HG03558 (cell line): Measurements from ENCODE around the gene FIZ1.

ENCODE experiments used
- ATAC-seq: cut with Tn5 transposase; IDR thresholded peaks from one replicate; pipeline ENCODE4 v1.9.1; 2021; ENCODE audit warnings: moderate number of reproducible peaks; ENCODE audit not compliant: unreplicated experiment; ENCODE audit errors: extremely low read depth

FIZ1 gene

DNA sequence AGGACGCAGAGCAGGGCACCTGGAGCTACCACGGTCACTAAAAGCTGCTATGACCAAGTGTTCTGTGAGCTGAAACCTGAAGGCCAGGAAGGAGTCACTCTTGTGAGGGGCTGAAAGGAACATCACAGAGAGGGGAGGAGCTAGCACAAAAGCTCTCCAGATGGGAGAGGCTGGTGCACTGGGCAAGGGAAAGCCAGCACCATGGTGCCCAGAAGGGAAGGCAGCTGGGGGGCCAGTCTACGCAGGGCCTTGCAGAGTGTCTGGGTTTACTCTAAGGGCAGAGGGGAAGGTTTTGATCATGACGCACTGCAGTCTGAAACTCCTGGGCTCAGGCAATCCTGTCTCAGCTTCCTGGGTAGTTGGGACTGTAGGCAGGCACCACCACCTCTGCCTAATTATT lies 37.4 kb upstream of the FIZ1 start:
- ATAC-seq = no peak

DNA sequence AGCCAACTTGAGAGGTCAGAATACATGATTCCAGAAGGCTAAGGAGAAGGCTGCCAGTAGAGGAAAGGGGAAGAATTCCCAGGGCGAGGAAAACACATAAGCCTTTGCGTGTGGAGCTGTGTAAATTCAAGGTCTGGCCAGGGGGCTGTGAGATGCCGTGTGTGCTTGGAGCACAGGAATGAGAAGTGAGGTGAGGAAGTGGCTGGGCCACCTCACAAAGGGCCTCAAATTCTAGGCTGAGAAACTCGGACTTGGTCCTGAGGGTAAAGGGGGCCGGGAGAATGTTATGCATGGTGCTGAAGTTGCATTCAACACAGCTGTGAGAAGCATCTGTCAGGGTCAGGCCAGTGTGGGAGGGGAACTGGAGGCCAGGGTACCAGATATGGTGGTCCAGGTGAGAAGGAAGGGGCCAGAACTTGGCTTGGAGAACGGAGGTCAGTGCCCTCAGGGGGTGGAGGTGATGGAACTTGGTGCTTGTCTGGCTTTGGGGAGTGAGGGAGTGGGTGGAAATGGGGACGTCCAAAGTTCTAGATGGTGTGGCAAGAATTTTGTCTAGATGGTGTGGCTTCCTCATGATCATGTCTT lies 36.6 kb upstream of the FIZ1 start:
- ATAC-seq = no peak

- ATAC-seq = no peak
These were observed 36.0 kb upstream of the FIZ1 start for GRCh38 chr19:55635334-55635717.

GRCh38 chr19:55633861-55634260 lies 34.5 kb upstream of the FIZ1 start:
- ATAC-seq = no peak

- no peak for ATAC-seq
These were observed 33.1 kb upstream of the FIZ1 start for GRCh38 chr19:55632463-55632834.

GRCh38 chr19:55626350-55626749 lies 27.0 kb upstream of the FIZ1 start:
- ATAC-seq = no peak

DNA sequence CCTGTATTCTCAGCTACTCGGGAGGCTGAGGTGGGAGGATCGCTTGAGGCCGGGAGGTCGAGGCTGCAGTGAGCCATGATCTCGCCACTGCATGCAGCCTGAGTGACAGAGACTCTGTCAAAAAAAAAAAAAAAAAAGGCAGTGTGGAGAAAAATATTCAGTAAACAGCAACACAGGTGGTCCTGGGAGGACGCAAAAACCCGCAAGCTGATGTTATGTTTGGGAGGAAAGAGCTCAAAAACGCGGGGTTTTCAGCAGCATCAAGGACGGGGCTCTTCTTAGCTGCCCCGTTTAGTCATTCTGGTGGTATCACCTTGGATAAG lies 25.6 kb upstream of the FIZ1 start:
- no peak for ATAC-seq

GRCh38 chr19:55624109-55625003 lies 25.0 kb upstream of the FIZ1 start, which contains the start of gene ZNF784:
Gene ZNF784, minus strand, starts transcription at chr19:55624566. Its CDS starts 5 bp downstream, at chr19:55624561.
- no peak for ATAC-seq

DNA sequence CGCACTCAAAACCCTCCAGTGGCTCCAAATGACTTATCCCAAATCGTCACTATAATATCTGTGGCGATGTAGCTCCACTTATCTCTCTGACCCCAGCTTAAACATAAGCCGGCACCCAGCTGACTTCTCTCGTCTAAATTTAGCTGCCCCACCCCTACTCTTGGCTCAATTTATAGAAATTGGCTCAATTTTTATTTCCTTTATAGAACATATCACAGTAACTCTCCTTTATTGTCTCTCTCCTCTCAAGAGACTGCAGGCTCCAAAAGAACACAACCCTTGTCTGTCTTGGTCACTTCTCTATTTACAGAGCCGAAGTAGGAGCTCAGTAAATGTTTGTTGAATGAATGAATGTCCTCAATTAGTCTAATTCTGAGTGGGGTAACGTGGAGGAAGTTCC lies 24.2 kb upstream of the FIZ1 start:
- no peak for ATAC-seq

DNA sequence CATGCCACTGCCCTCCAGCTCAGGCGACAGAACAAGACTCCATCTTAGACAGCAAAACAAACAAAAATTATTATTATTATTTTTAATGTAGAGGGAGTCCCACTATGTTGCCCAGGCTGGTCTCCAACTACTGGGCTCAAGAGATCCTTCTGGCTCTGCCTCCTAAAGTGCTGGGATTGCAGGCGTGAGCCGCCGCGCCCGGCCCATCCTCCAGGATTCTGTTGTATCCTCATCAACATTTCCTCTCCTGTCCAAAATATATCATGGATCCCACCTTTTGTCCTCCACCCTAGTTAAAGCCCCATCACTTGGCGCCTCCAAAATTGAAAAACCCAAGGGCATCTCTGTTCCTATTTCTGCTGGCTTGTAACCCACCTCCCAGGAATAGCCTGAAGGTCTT lies 23.8 kb upstream of the FIZ1 start:
- no peak for ATAC-seq

DNA sequence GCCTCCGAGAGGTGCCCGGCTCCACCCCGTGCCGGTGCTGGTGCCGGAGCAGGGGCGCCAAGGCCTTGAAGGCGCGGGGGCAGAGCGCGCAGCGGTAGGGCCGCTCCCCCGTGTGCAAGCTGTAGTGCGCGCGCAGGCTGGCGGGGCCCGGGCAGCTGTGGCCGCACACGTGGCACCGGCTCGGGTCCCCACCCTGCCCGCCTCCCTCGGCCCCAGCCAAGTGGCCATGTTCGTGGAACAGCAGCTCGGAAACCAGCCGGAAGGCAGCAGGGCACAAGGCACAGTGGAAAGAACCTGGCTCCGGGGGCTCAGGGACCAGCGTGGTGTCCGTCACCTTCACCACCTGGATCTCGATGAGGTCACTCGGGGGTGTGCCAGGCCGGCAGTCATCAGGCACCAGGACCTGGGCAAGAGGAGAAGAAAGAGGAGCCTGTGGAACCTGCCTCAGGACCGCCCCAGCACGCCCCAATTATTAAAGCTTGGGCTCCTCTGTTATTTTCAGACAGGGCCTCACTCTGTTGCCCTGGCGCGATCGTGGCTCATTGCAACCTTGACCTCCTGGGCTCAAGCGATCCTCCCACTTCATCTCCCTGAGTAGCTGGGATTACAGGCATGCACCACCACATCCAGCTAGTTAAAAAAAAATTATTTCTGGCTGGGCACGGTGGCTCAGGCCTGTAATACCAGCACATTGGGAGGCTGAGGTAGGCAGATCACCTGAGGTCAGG lies 23.1 kb upstream of the FIZ1 start:
- ATAC-seq = no peak

DNA sequence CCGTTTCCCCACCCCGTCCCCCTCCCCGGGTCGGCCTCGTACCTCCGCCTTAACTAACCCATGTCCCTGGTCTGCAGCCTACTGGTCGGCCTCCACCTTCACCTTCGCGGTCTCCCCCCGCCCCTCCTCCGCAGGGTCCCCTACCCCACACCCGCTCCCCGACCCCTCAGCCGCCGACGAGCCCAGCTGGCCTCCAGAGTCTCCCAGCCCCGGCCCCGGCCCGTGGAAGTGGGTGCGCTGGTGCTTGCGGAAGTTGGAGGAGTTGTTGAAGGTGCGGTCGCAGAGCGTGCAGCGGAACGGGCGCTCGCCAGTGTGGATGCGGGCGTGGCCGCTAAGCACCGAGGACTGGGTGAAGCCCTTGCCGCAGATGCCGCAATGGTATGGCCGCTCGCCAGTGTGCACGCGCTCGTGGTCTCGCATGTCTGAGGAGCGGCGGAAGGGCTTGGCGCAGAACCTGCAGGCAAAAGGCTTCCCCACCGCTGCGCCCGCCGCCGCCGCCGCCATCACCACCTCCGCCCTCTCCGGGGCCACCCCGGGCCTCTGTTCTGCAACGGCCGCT lies 22.4 kb upstream of the FIZ1 start:
- ATAC-seq = no peak

GRCh38 chr19:55621205-55621672 lies 21.9 kb upstream of the FIZ1 start:
- no peak for ATAC-seq

DNA sequence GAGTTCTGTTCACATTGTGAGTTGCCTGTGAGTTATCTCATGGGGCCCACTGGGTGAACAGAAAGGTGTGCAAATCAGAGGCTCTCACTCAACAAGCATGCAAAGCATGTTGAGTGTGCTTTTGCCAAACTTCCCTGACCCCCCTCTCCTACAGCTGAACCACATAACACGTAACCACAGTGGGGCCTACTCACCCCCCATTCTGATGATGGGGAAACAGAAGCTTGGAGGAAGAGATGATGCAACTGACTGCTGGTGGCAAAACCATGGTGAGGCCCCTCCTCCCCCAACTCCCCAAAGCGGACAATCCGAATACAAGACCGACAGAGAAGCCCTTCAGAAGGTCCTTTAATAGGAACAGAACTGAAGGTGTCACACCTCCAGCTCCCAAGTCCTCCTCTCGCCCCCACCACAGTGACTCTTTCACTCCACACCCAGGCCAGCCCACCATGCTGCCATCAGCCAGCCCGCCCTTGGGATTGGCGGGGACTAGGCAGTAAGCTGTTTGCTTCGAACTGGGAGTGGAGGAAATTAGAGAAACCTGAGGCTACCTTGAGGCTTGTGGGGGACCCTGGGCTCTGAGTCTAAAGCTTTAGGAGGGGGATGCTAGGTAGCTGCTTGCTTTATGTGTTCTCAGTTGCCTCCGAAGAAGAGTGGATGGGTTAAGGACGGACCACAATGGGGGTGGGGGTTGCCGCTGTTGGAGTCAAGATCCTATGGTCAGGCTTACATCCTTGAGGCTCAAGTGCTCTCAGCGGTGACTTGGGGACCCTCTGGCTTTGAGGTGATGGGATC lies 21.3 kb upstream of the FIZ1 start:
- no peak for ATAC-seq

DNA sequence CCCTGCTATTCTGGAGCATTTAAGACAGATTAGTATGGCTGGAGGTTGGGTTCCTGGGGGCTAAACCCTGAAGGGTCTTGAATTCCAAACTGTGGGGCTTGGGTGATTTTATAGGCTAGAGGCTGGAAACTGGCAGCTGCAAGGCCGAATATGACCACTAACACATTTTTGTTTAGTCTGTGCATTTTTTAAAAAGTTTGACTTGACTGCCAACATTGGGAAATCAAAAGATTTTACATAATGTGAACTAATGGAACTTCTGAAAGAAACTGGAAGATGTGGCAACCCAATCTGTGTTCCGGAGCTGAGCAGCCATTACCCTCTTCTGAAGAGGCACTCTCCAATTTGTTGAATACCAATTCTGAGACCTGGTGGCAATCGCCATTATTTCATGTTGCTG lies 20.0 kb upstream of the FIZ1 start:
- no peak for ATAC-seq

DNA sequence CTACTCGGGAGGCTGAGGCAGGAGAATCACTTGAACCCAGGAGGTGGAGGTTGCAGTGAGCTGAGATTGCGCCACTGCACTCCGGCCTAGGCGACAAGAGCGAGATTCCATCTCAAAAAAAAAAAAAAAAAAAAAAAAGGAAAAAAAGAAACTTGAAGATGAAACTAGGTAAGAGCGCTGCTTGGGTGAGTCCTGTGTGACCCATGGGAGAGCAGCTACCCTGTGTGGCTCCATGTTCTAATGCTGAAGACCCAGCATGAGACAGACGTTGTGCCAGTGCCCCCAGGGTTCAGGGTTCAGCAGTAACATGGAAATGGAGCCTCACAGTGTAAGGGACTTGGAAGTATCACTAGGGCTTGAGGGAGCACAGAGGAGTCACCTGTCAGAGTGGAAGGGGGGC lies 19.1 kb upstream of the FIZ1 start:
- no peak for ATAC-seq

GRCh38 chr19:55617426-55617825 lies 18.1 kb upstream of the FIZ1 start:
- ATAC-seq = no peak

DNA sequence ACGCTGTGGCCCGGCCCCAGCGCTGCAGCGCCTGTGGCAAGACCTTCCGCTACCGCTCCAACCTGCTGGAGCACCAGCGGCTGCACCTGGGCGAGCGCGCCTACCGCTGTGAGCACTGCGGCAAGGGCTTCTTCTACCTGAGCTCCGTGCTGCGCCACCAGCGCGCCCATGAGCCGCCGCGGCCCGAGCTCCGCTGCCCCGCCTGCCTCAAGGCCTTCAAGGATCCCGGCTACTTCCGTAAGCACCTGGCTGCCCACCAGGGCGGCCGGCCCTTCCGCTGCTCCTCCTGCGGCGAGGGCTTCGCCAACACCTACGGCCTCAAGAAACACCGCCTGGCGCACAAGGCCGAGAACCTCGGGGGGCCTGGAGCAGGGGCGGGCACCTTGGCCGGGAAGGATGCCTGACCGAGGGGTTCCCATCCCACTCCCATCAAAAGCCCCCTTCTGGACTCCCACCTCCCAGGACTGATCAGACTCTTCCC lies 17.1 kb upstream of the FIZ1 start:
- ATAC-seq = no peak

DNA sequence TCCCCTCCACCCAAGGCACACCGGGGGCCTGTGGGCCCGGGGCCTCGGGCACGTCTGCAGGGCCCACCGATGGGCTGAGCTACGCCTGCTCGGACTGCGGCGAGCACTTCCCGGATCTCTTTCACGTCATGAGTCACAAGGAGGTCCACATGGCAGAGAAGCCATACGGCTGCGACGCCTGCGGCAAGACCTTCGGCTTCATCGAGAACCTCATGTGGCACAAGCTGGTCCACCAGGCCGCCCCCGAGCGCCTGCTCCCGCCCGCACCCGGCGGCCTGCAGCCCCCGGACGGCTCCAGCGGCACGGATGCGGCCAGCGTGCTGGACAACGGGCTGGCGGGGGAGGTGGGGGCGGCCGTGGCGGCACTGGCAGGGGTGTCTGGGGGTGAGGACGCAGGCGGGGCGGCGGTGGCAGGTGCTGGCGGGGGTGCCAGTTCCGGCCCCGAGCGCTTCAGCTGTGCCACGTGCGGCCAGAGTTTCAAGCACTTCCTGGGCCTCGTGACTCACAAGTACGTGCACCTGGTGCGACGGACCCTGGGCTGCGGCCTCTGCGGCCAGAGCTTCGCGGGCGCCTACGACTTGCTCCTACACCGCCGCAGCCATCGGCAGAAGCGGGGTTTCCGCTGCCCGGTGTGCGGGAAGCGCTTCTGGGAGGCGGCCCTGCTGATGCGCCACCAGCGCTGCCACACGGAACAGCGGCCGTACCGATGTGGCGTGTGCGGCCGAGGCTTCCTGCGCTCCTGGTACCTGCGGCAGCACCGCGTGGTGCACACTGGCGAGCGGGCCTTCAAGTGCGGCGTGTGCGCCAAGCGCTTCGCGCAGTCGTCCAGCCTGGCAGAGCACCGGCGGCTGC lies 16.5 kb upstream of the FIZ1 start:
- no peak for ATAC-seq
